Stimulated activated CD8-positive, alpha-beta memory T cell treated with anti-CD3 and anti-CD28 coated beads, Interleukin-7, amount 100 ng/mL, for 24 hours (primary cell): ENCODE data around the gene CNPY3.
A peak's percentile ranks its signal among the peaks of the same experiment; 100 is the strongest.

Source experiments
- DNase-seq: peaks from one replicate; pipeline ENCODE4 v3.0.0-alpha.2; 2020; ENCODE audit warnings: low read depth

CNPY3 gene

DNA sequence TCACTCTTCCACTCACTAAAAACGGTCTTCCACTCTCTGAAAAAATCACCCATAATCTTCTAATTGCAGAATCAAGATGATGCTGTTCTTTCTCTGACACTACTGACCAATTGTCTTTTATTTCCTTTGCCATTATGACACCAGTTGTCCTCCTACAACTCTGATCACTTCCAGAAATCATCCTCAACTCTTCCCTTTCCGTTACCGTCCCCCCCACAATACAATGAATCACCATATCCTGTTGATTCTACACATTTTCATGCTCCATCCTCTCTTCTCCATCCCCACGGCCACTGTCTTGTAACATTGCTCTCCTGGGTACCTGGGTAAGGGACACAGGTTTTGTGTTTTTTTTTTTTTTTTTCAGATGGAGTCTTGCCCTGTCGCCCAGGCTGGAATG lies 52.6 kb downstream of the CNPY3 start:
- no peak for DNase-seq

DNA sequence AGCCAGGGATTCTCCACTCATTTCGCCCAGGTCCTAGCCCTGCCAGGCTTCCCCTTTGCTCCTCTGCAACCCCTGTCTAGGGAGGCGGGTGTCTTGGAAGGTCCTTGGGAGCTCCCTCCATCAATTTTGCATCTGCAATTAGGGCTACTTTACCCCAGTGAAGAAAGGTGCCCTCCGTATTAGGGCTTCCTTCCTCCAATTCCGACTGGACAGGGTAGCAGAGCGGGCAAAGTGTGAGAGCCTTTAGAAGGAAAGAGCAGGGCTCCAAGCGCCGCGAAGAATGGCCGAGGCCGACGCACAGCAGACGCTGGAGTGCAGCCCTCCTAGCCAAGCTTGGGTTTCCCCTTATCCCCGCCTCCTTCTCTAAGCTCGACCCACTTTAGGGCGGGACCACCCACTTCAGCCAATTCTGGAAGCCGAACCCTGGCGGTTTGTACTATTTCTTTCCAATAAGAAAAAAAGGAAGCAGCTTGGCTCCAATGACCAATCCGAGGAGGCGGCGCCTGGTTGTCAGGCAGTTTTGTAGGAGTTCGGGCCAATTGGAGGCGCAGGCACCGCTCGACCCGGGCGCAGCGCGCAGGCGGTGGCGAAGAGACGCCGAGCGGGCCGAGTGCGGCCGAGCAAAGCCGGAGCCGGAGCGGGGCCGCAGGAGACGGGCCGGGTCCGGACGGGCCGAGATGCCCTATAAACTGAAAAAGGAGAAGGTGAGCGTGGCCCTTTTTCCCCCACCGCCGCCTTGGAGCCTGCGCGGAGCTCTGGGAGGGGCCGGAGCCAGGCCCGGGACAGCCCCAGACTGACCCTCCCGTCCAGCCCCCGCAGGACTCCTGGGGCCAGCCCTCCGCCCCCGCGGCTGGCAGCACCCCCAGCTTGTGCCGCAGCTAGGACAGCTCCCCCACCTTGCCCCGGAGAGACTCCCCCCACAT lies 55.0 kb downstream of the CNPY3 start, which contains the start of gene PPP2R5D:
Gene PPP2R5D (plus strand): TSS at position 570 of the 923 bp plus-strand sequence. CDS start 108 bp downstream, at position 678.
- peak; percentile 95 for DNase-seq

DNA sequence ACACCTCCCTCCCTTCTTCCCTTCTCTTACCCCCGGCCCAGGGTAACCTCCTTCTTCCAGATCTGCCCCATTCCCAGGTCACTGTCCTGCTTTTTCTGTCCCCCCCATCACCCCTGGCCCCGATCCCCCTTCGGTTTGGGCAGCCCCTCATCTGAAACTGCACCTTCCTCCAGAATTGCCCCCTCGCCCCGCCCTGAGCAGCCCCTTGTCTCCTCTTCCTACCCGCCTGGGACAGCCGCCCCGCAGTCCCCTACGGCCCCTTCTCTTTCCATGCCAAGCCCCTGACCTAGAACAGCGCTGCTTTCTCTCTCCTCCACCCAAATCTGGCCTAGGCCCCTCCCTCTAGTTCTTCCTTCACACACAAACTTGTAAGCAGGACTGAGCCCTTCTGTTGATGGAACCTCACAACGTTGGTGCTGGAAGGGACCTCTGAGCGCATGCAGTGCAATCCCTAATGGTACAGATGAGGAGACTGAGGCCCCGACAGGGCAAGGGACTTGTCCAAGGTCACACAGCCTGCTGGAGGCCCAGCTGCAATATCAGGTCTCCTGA lies 55.7 kb downstream of the CNPY3 start:
- DNase-seq: no peak

DNA sequence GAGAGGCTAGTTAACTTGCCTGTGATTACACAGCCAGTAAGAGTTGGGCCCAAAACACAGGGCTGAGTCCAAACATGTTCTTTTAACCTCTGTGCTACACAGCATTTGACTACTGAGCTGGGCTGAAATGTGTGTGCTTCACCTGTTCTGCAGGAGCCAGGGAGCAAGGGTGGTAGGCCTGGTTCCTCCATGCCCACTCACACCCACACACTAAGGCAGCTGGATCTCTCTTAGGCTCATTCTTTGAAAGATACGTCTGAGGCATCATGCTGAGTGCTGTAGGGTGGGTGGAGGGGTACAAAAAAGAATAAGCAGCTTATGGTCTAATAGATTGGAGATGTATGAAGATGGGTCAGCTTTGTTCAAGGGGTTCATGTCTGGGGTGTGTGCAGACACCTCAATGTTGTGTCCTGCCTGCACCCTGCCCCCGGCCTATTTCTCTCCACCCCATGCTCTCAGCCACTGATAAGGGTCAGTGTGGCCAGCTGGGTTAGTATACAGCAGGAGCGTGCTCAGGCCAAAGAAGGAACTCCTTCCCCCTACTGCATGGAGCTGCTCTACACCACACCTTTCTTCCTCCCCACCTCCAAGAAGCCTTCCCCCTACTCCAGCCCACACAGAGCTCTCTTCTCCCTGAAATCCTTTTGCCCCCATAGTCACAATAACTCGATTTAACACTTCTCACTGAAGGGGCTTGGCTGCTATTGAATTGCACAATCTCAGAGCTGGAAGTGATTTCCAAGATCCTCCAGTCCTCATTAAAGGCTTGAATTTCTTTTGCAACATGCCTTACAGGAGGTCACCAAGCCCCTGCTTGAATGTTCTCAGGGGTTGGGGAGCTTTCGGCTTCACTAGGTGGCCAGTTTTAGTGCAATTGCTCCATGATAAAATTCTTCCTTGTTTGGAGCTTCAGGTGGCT lies 58.5 kb downstream of the CNPY3 start:
- no peak for DNase-seq

DNA sequence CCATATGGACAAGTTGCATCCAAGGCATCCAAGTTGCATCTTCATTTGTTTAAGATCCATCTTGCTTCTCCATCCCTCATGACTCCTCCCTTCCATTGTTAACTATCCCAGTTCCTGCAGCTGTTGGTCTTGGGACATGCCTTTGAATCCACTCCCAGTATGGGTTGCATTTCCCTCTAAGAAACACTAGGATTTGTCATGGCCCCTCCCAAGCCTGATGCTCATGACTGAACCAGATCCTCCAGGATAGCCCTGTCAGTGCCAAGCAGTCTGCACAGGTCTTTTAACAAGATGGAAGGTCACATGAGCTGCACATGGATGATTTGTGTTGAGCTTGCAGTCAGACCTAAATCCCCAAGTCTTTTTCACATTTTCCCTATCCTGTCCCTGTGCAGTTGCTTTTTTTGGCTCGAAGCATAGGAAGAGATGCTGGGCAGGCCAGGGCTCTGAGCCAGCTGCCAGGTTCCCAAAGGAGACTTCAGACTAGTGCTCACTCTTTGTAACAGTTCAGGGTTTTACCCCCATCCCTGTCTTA lies 59.3 kb downstream of the CNPY3 start:
- DNase-seq: no peak
